ENCODE results near the gene KIF3C.

DNA sequence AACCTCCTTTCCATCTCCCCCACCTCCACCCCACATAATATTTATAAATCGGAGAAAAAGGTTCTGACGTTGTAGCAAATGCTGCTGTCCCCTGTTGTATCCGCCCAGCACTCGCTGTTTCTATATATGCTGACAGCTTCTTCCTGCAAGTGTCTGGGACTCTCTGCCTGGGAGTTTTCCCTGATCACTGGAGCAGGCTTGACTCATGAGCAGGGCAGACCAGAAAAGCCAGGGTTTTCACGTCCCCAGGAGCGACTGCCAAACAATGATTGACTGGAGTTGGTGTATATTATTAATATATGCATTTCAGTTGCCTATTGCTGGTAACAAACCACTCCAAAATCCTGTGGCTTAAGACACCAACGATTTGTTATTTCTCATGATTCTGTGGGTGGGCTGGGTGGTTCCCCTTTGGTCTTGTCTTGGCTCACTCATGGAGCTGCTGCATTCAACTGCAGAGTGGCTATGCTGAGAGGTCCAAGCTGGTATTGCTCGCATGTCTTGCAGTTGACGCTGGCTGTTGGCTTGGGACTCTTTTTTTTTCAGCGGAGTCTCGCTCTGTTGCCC is 82.8 kb downstream of the KIF3C start:
- TF ChIP-seq, protein P1, sequence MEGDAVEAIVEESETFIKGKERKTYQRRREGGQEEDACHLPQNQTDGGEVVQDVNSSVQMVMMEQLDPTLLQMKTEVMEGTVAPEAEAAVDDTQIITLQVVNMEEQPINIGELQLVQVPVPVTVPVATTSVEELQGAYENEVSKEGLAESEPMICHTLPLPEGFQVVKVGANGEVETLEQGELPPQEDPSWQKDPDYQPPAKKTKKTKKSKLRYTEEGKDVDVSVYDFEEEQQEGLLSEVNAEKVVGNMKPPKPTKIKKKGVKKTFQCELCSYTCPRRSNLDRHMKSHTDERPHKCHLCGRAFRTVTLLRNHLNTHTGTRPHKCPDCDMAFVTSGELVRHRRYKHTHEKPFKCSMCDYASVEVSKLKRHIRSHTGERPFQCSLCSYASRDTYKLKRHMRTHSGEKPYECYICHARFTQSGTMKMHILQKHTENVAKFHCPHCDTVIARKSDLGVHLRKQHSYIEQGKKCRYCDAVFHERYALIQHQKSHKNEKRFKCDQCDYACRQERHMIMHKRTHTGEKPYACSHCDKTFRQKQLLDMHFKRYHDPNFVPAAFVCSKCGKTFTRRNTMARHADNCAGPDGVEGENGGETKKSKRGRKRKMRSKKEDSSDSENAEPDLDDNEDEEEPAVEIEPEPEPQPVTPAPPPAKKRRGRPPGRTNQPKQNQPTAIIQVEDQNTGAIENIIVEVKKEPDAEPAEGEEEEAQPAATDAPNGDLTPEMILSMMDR (conservative IDR thresholded peaks at IDR 0.05 in 1 of 2, IDR thresholded peaks at IDR 0.05 in 1 of 2; ENCODE audit: low read depth in 1 of 2, low read length in 2 of 2): no peak
- TF ChIP-seq EZH2 (IDR thresholded peaks at IDR 0.05; ENCODE audit: low read length, missing control alignments): no peak

All from fibroblast of lung (primary cell).